ENCODE data around the gene CCR2.
A peak's percentile ranks its signal among the peaks of the same experiment; 100 is the strongest.

GRCh38 chr3:46393554-46394434 lies 39.9 kb downstream of the CCR2 start:
- TF ChIP-seq EZH2 (IDR thresholded peaks at IDR 0.05; ENCODE audit: low read length) = no peak
- TF ChIP-seq CTCF (optimal IDR thresholded peaks at IDR 0.05 in 1 of 3, IDR thresholded peaks at IDR 0.05 in 1 of 3, conservative IDR thresholded peaks at IDR 0.05 in 1 of 3; ENCODE audit: extremely low read depth in 1 of 3, insufficient read depth in 2 of 3, low read length in 3 of 3) = peak in 1 of 3 experiments; percentile 37
